ENCODE data around the gene CHST13.

- TF ChIP-seq, protein P1, sequence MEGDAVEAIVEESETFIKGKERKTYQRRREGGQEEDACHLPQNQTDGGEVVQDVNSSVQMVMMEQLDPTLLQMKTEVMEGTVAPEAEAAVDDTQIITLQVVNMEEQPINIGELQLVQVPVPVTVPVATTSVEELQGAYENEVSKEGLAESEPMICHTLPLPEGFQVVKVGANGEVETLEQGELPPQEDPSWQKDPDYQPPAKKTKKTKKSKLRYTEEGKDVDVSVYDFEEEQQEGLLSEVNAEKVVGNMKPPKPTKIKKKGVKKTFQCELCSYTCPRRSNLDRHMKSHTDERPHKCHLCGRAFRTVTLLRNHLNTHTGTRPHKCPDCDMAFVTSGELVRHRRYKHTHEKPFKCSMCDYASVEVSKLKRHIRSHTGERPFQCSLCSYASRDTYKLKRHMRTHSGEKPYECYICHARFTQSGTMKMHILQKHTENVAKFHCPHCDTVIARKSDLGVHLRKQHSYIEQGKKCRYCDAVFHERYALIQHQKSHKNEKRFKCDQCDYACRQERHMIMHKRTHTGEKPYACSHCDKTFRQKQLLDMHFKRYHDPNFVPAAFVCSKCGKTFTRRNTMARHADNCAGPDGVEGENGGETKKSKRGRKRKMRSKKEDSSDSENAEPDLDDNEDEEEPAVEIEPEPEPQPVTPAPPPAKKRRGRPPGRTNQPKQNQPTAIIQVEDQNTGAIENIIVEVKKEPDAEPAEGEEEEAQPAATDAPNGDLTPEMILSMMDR (conservative IDR thresholded peaks at IDR 0.05; ENCODE audit: low read depth, low read length) = no peak
- no peak for TF ChIP-seq EZH2 (IDR thresholded peaks at IDR 0.05; ENCODE audit: low read length, unreplicated experiment)
These were observed 2.1 kb downstream of the CHST13 start for GRCh38 chr3:126525853-126526667.
